Activated CD8-positive, alpha-beta T cell treated with anti-CD3 and anti-CD28 coated beads, Interleukin-2, amount 10 ng/mL, durations not matched to agents 7 days and 5 days (primary cell): ENCODE results near the gene STK4. TPM values are rescaled to one million over a fixed set of nuclear protein-coding genes. Genes with fewer than 3 reads are reported as not detected.

Experiments used
- ATAC-seq: fragments of 150-1000 bp; cut with Tn5 transposase; one replicate; pipeline ENCODE4 v1.10.0; 2021; ENCODE audit warnings: moderate library complexity
- CTCF ChIA-PET: fragments of 350-600 bp; sonication (Branson Sonifier 250); formaldehyde crosslinking; loops from one replicate; lab custom pipeline; 2021; ENCODE audit warnings: antibody characterized with exemption; lab: Charles Lee
- POLR2A ChIA-PET: fragments of 350-600 bp; sonication (Branson Sonifier 250); formaldehyde crosslinking; loops from one replicate; lab custom pipeline; 2021; ENCODE audit warnings: antibody characterized with exemption; lab: Charles Lee
- DNase-seq: peaks from one replicate; pipeline ENCODE4 v3.0.0-alpha.2; 2020
- H3K27ac Mint-ChIP-seq: one replicate; pipeline ENCODE4 v1.8.0; 2021; ENCODE audit warnings: mild to moderate bottlenecking, mixed read lengths
- H3K27me3 Mint-ChIP-seq: one replicate; pipeline ENCODE4 v1.8.0; 2021; ENCODE audit warnings: low read depth, mixed read lengths
- H3K36me3 Mint-ChIP-seq: one replicate; pipeline ENCODE4 v1.8.0; 2021; ENCODE audit warnings: low read depth, mixed read lengths
- H3K4me1 Mint-ChIP-seq: one replicate; pipeline ENCODE4 v1.8.0; 2021; ENCODE audit warnings: low read depth, mixed read lengths
- H3K4me3 Mint-ChIP-seq: one replicate; pipeline ENCODE4 v1.8.0; 2021; ENCODE audit warnings: mild to moderate bottlenecking, mixed read lengths
- H3K9me3 Mint-ChIP-seq: one replicate; pipeline ENCODE4 v1.8.0; 2022; ENCODE audit warnings: mixed read lengths; ENCODE audit not compliant: insufficient read depth
- total RNA-seq, 2 experiments: library from RNA; stranded (reverse); gene quantifications; one replicate each; pipeline ENCODE4 v1.2.3, GENCODE V29; 2021

Gene STK4
- 100 to 1,000 TPM; 159 to 164 TPM for total RNA-seq

GRCh38 chr20:44966030-44966961, at the start of gene STK4:
Gene STK4 (plus strand): TSS chr20:44966512. CDS start chr20:44966569, 57 bp downstream.
- peak within 1 kb of the TSS; percentile 88 for H3K27ac Mint-ChIP-seq
- H3K9me3 Mint-ChIP-seq: no peaks in the 10 kb centered on the region
- ChIA-PET POLR2A (interaction anchor here (0.6 to 3.3 kb wide), 19 partner anchors 8 to 333 kb away, joined by 3 to 46 read pairs (median 4); partner anchors contain the start of gene PABPC1L), CTCF (interaction anchor here (0.8 to 4.6 kb wide), 5 partner anchors 9 to 78 kb away, joined by 3 to 30 read pairs (median 4); no protein-coding TSS in a partner anchor)
- peak within 1 kb of the TSS; percentile 87 for H3K4me3 Mint-ChIP-seq
- peaks cover 67% of the 10 kb centered on the region for H3K4me1 Mint-ChIP-seq
- DNase-seq: peak; percentile 95
- peaks cover 44% of the 10 kb centered on the region for H3K36me3 Mint-ChIP-seq
- H3K27me3 Mint-ChIP-seq: no peaks in the 10 kb centered on the region
- ATAC-seq: peak; percentile 80

GRCh38 chr20:44916586-44916985, 49.7 kb upstream of the STK4 start:
- peaks cover 31% of the 10 kb centered on the region for H3K4me1 Mint-ChIP-seq
- POLR2A ChIA-PET: interaction anchor here (0.8 kb wide), 1 partner anchor 91 kb away, joined by 3 read pairs; no protein-coding TSS in a partner anchor
- H3K36me3 Mint-ChIP-seq: peaks cover 49% of the 10 kb centered on the region
- H3K4me3 Mint-ChIP-seq: no peak overlapping the region
- no peaks in the 10 kb centered on the region for H3K9me3 Mint-ChIP-seq
- DNase-seq: no peak
- H3K27ac Mint-ChIP-seq: no peak overlapping the region
- CTCF ChIA-PET: no interaction called here
- ATAC-seq: no peak
- no peaks in the 10 kb centered on the region for H3K27me3 Mint-ChIP-seq

- Mint-ChIP-seq H3K4me3 (no peak overlapping the region), H3K27me3 (no peaks in the 10 kb centered on the region), H3K27ac (no peak overlapping the region), H3K4me1 (peaks cover 25% of the 10 kb centered on the region), H3K36me3 (peaks cover 47% of the 10 kb centered on the region), H3K9me3 (no peaks in the 10 kb centered on the region)
- DNase-seq (no peak), ATAC-seq (no peak)
- ChIA-PET POLR2A (interaction anchor here (0.8 kb wide), 1 partner anchor 90 kb away, joined by 3 read pairs; no protein-coding TSS in a partner anchor), CTCF (interaction anchor here (1.0 kb wide), 1 partner anchor 42 kb away, joined by 4 read pairs; no protein-coding TSS in a partner anchor)
These were observed 48.9 kb upstream of the STK4 start for GRCh38 chr20:44917399-44917798.

GRCh38 chr20:44918342-44918741, 48.0 kb upstream of the STK4 start:
- Mint-ChIP-seq H3K9me3 (no peaks in the 10 kb centered on the region), H3K4me1 (peaks cover 18% of the 10 kb centered on the region), H3K27me3 (no peaks in the 10 kb centered on the region), H3K4me3 (no peak overlapping the region), H3K36me3 (peaks cover 45% of the 10 kb centered on the region), H3K27ac (no peak overlapping the region)
- ATAC-seq (no peak), DNase-seq (no peak)
- CTCF ChIA-PET: no interaction called here
- POLR2A ChIA-PET: no interaction called here

- H3K4me3 Mint-ChIP-seq: no peak overlapping the region
- CTCF ChIA-PET: no interaction called here
- peaks cover 42% of the 10 kb centered on the region for H3K36me3 Mint-ChIP-seq
These were observed 47.6 kb upstream of the STK4 start for GRCh38 chr20:44918761-44919160.

GRCh38 chr20:44921447-44921846, 44.9 kb upstream of the STK4 start:
- no peak for DNase-seq
- H3K9me3 Mint-ChIP-seq: no peaks in the 10 kb centered on the region
- H3K4me1 Mint-ChIP-seq: peaks cover 3% of the 10 kb centered on the region
- peaks cover 37% of the 10 kb centered on the region for H3K36me3 Mint-ChIP-seq
- H3K27ac Mint-ChIP-seq: no peak overlapping the region
- no peaks in the 10 kb centered on the region for H3K27me3 Mint-ChIP-seq
- CTCF ChIA-PET: no interaction called here
- no peak overlapping the region for H3K4me3 Mint-ChIP-seq
- ATAC-seq: no peak
- POLR2A ChIA-PET: no interaction called here

More at GRCh38 chr20:44918761-44919160, 47.6 kb upstream of the STK4 start:
- POLR2A ChIA-PET: no interaction called here
- ATAC-seq: no peak
- no peak for DNase-seq
- H3K4me1 Mint-ChIP-seq: peaks cover 14% of the 10 kb centered on the region
- no peaks in the 10 kb centered on the region for H3K27me3 Mint-ChIP-seq
- H3K9me3 Mint-ChIP-seq: no peaks in the 10 kb centered on the region
- H3K27ac Mint-ChIP-seq: no peak overlapping the region

- CTCF ChIA-PET: no interaction called here
These were observed 41.8 kb upstream of the STK4 start for GRCh38 chr20:44924541-44924940.

GRCh38 chr20:44928595-44928994, 37.7 kb upstream of the STK4 start:
- POLR2A ChIA-PET: no interaction called here
- Mint-ChIP-seq H3K27me3 (no peaks in the 10 kb centered on the region), H3K4me3 (no peak overlapping the region), H3K27ac (no peak overlapping the region), H3K36me3 (peaks cover 32% of the 10 kb centered on the region), H3K4me1 (peaks cover 3% of the 10 kb centered on the region), H3K9me3 (no peaks in the 10 kb centered on the region)
- ATAC-seq (no peak), DNase-seq (no peak)
- CTCF ChIA-PET: no interaction called here

More at GRCh38 chr20:44924541-44924940, 41.8 kb upstream of the STK4 start:
- H3K4me1 Mint-ChIP-seq: peaks cover 3% of the 10 kb centered on the region
- H3K27me3 Mint-ChIP-seq: no peaks in the 10 kb centered on the region
- H3K36me3 Mint-ChIP-seq: peaks cover 32% of the 10 kb centered on the region
- H3K27ac Mint-ChIP-seq: no peak overlapping the region
- ATAC-seq (no peak), DNase-seq (no peak)
- no peaks in the 10 kb centered on the region for H3K9me3 Mint-ChIP-seq
- no peak overlapping the region for H3K4me3 Mint-ChIP-seq
- POLR2A ChIA-PET: no interaction called here

- DNase-seq (no peak), ATAC-seq (no peak)
- Mint-ChIP-seq H3K4me1 (no peaks in the 10 kb centered on the region), H3K27me3 (no peaks in the 10 kb centered on the region), H3K36me3 (peaks cover 30% of the 10 kb centered on the region), H3K4me3 (no peak overlapping the region), H3K27ac (no peak overlapping the region), H3K9me3 (no peaks in the 10 kb centered on the region)
- CTCF ChIA-PET: interaction anchor here (0.6 kb wide), 1 partner anchor 91 kb away, joined by 3 read pairs; no protein-coding TSS in a partner anchor
- POLR2A ChIA-PET: no interaction called here
These were observed 35.7 kb upstream of the STK4 start for GRCh38 chr20:44930517-44931168.

GRCh38 chr20:44931911-44932310, 34.4 kb upstream of the STK4 start:
- Mint-ChIP-seq H3K4me3 (no peak overlapping the region), H3K4me1 (no peaks in the 10 kb centered on the region), H3K27ac (no peak overlapping the region), H3K36me3 (peaks cover 36% of the 10 kb centered on the region), H3K27me3 (no peaks in the 10 kb centered on the region), H3K9me3 (no peaks in the 10 kb centered on the region)
- no peak for ATAC-seq
- no peak for DNase-seq
- ChIA-PET POLR2A (no interaction called here), CTCF (no interaction called here)

GRCh38 chr20:44932916-44933315, 33.4 kb upstream of the STK4 start:
- H3K36me3 Mint-ChIP-seq: peaks cover 42% of the 10 kb centered on the region
- ChIA-PET POLR2A (no interaction called here), CTCF (no interaction called here)
- no peak for ATAC-seq
- no peak for DNase-seq
- no peaks in the 10 kb centered on the region for H3K9me3 Mint-ChIP-seq
- peak overlapping the region; percentile 46 for H3K27ac Mint-ChIP-seq
- no peaks in the 10 kb centered on the region for H3K4me1 Mint-ChIP-seq
- no peak overlapping the region for H3K4me3 Mint-ChIP-seq
- no peaks in the 10 kb centered on the region for H3K27me3 Mint-ChIP-seq
